Measurements from ENCODE around the gene IKZF2. TPM values are rescaled to one million over a fixed set of nuclear protein-coding genes. Genes with fewer than 3 reads are reported as not detected.

IKZF2 gene
- total RNA-seq, 4 donors from 2014 or later = 37.4 to 69.3 (median 42.7) TPM

DNA sequence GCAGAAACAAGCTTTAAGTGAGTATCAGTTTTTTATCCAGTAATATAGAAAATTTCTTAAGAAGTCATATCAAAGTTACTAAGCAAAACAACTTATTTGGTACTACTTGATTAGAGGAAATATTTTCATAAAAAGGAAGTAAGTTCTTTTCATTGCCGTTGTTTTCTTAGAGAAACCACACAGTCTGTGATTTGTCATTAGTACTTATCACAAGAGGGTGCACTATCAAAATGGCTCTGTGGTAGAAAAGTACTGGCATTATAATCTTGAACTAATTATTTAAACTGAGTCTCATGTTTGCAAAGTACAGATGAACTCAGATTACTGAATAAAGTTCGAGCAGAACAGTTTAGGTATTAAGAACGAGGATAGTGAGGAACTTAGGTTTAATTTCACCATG lies 93.4 kb downstream of the IKZF2 start:
- intact Hi-C loops (cut with DNase I; ENCODE audit: low total_unique reads) = no loop called here
- TF ChIP-seq, protein P1, sequence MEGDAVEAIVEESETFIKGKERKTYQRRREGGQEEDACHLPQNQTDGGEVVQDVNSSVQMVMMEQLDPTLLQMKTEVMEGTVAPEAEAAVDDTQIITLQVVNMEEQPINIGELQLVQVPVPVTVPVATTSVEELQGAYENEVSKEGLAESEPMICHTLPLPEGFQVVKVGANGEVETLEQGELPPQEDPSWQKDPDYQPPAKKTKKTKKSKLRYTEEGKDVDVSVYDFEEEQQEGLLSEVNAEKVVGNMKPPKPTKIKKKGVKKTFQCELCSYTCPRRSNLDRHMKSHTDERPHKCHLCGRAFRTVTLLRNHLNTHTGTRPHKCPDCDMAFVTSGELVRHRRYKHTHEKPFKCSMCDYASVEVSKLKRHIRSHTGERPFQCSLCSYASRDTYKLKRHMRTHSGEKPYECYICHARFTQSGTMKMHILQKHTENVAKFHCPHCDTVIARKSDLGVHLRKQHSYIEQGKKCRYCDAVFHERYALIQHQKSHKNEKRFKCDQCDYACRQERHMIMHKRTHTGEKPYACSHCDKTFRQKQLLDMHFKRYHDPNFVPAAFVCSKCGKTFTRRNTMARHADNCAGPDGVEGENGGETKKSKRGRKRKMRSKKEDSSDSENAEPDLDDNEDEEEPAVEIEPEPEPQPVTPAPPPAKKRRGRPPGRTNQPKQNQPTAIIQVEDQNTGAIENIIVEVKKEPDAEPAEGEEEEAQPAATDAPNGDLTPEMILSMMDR (IDR thresholded peaks at IDR 0.05) = no peak
- no peak for TF ChIP-seq POLR2A (IDR thresholded peaks at IDR 0.05)

DNA sequence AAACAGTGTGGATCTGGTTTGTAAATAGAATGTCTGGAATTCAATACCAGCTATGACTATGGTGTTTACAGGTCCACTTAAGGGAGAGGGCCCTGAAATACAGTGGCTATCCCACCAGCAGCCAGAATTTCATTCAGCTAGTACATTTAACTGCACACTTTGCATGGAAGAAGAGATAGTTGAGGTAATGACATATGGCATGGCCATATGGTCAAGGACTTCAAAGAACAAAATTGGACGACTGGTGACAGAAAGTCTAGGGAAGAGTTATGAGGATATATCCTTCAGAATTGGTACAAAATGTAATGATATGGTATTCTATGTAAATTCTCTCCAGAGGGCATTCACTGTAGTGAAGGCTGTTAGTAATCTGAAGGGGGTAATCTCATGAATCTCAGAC lies 105.0 kb downstream of the IKZF2 start:
- no peak overlapping the region for H3K4me3 ChIP-seq (ENCODE audit: low read depth, poor library complexity, severe bottlenecking)
- 72 to 82% methylated on average over 1 of the region's 1 CpG for WGBS, 2 donors
- intact Hi-C loops (cut with DNase I; ENCODE audit: low total_unique reads) = no loop called here
- TF ChIP-seq, protein P1 (IDR thresholded peaks at IDR 0.05) = no peak
- TF ChIP-seq POLR2A (IDR thresholded peaks at IDR 0.05) = no peak
- no peak for DNase-seq (ENCODE audit: low spot score in 2 of 2)

More for the DNA sequence above, 93.4 kb downstream of the IKZF2 start:
- no peak for DNase-seq (ENCODE audit: low spot score in 2 of 2)
- H3K4me3 ChIP-seq (ENCODE audit: low read depth, poor library complexity, severe bottlenecking) = no peak overlapping the region
- 50 to 63% methylated on average over 3 of the region's 3 CpGs for WGBS, 2 donors

DNA sequence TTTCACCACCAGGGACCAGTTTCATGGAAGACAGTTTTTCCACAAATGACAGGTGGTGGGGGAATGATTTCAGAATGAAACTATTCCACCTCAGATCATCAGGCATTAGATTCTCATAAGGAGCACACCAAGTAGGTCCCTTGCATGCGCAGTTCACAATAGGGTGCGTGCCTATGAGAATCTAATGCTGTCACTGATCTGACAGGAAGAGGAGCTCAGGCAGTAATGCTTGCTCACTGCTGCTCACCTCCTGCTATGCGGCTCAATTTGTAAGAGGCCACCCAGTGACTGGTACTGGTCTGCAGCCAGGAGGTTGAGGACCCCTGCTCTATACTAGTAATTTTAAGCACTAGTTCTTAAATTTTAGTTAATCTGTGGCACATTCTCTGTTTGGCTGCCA lies 107.8 kb downstream of the IKZF2 start:
- intact Hi-C loops (cut with DNase I; ENCODE audit: low total_unique reads) = no loop called here
- 93 to 97% methylated on average over 3 of the region's 3 CpGs for WGBS, 2 donors

DNA sequence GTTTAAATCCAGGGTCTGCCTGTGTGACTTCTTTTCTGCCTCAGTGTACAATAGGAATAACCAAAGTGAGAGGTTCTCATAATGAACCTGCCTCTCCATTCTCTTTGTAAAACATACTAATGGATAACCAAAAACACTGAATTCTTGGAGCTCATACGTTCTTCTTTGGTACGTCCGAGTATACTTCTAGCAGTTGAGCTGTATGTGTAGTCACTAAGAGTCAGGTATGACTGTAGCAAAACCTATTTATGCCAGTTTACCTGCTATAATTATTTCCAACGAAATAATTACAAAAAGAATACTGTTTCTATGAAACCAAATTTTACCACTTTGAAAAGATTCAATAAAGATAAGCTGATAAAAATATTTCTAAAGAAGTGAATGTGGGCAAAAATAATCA lies 109.2 kb downstream of the IKZF2 start:
- WGBS, 2 donors = 41 to 43% methylated on average over 4 of the region's 4 CpGs

More for the DNA sequence above, 107.8 kb downstream of the IKZF2 start:
- no peak overlapping the region for H3K4me3 ChIP-seq (ENCODE audit: low read depth, poor library complexity, severe bottlenecking)
- DNase-seq (ENCODE audit: low spot score in 2 of 2) = no peak
- no peak for TF ChIP-seq POLR2A (IDR thresholded peaks at IDR 0.05)
- TF ChIP-seq, protein P1 (IDR thresholded peaks at IDR 0.05) = no peak

DNA sequence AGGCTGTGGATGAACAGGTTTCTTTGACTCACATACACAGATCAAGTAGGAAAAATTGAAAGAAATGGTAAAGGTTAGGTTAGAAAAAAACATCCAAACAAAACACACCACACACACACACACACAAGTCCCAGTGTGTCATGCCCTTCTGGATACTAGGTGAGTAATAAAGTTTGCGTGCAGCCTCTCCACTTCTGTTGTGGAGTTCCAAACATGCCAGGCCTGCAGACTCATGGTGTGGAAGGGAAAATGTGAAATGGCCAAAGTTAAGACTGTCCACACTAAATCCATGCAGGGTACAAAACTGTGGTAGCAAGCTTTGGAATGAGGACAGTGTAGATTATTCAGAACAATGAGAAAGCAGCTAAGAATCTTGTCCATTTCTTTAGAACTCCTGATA lies 114.6 kb downstream of the IKZF2 start:
- WGBS, 2 donors = 0% methylated on average over 1 of the region's 1 CpG

More for the DNA sequence above, 109.2 kb downstream of the IKZF2 start:
- DNase-seq (ENCODE audit: low spot score in 2 of 2) = no peak
- no peak for TF ChIP-seq POLR2A (IDR thresholded peaks at IDR 0.05)
- TF ChIP-seq, protein P1 (IDR thresholded peaks at IDR 0.05) = no peak
- H3K4me3 ChIP-seq (ENCODE audit: low read depth, poor library complexity, severe bottlenecking) = no peak overlapping the region
- intact Hi-C loops (cut with DNase I; ENCODE audit: low total_unique reads) = no loop called here

More for the DNA sequence above, 114.6 kb downstream of the IKZF2 start:
- intact Hi-C loops (cut with DNase I; ENCODE audit: low total_unique reads) = no loop called here
- no peak for DNase-seq (ENCODE audit: low spot score in 2 of 2)
- TF ChIP-seq, protein P1 (IDR thresholded peaks at IDR 0.05) = no peak
- TF ChIP-seq POLR2A (IDR thresholded peaks at IDR 0.05) = no peak
- no peak overlapping the region for H3K4me3 ChIP-seq (ENCODE audit: low read depth, poor library complexity, severe bottlenecking)
